SW480 (cell line): ENCODE data around the gene RAB1A.
"Not testable (repeated sequence)": the region's sequence is repeated elsewhere in the genome, so short reads cannot be mapped to it uniquely, and the experiment has no call there.

Experiments
- DNase-seq: peaks from one replicate; pipeline ENCODE4 v3.0.0-alpha.2; 2016; ENCODE audit warnings: low spot score

Gene RAB1A

DNA sequence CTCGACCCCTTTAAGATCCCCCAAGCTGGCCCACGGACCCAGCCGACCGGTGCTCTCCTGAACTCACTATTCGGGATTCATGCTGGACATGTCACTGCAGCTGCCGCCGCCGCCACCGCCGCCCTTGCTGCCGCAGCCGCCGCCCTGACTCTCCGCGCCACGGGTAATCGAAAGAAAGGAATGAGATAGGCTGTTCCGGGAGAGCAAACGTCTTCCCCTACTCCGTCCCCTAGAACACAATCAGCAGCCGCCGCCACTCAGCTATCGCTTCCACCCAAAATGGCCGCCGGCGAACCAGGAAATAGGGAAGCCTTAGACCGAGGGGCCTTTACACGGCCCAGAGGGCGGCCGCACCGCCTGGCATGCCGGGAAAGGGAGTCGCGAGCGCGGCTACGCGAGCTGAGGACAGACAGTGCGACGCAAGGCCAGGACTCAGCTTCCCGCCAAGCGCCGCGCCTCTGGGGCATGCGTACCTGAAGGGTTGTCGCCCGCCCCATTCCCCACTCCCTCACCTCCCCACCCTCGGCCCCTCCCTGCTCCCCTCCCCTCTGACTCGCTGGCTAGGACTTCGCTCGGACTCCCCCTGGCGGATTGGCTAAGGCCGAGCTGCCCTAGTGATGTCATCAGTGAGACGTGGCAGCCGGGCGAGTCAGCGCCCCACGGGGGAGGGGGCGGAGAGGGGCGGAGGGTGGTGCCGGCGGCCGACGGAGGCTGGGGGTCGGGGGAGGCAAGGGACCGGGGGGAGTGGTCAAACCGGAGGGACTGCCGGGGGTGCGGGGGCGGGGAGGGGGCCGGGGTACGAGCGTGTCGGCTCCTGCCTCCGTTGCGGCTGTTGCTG, at the start of gene RAB1A:
TSS of gene RAB1A (minus strand) at position 281 of the 838 bp plus-strand sequence. CDS start at position 90, 191 bp downstream.
- DNase-seq, result peak; percentile 99

DNA sequence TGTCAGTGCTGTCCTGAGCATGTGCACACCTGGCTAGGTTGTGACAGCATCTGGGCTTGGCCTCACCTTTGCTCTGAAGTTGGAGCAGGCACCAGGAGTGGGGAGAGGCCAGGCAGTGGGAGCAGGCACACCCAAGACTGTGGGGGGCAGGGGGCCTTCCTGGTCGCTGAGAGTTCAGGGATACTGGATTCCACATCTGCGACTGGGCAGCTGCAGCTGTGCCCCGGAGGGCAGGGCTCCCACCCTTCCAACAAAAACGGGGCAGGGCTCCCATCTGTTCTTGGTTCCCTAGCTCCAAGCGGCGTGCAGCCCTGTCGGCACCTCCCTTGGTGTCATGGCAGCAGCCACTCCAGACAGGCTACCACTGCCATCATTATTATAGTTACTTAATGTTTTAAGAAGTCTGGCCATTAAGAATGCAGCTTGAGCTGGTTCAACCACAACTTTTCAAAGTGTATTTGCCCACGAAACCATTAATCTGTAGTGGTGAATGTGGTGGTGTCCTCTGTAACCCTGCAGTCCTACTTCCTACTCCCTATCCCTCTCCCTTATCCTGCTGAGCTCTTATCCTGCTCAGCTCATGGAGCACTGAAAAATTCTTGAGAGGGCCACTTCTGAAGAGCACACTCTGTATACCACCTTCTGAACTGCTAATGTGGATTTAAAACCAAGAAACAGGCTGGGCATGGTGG, 48.0 kb upstream of the RAB1A start:
- peak; percentile 34 for DNase-seq

DNA sequence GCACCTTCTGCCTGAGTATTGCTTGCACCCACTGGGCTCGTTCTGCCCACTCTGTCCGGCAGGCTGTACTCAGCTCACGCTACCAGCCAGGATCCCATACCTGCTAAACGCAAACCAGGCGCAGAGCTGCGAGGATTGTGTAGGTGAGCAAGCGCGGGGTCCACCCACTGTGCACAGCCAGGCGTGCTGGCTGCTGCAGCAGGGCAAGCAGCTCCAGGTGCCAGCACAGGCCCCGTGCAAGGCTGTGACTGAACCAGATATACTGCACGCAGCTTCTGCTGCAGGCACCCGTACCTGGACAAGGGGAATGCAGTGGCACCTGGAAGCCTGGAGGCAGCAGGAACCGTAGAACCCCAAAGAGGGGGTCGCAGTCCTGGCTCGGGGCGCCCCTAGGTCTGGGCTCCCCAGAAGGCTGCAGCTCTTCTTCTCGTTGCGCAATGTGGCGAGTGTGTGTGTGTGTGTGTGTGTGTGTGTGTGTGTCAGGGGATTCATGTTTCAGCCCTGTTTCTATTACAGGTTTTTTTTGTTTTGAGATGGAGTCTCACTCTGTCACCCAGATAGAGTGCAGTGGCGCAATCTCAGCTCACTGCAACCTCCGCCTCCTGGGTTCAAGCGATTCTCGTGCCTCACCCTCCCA, 46.1 kb upstream of the RAB1A start:
- no peak for DNase-seq

DNA sequence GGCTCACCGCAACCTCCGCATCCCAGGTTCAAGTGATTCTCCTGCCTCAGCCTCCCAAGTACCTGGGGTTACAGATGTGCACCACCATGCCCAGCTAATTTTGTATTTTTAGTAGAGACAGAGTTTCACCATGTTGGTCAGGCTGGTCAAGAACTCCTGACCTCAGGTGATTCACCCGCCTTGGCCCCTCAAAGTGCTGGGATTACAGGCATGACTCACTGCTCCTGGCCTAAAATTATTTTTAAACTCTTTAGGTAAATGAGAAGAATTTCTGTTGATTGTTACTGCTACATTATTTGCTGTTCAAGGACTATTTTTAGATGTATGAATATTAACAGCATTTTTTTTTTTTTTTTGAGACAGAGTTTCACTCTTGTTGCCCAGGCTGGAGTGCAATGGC, 44.1 kb upstream of the RAB1A start:
- not testable (repeated sequence) for DNase-seq

DNA sequence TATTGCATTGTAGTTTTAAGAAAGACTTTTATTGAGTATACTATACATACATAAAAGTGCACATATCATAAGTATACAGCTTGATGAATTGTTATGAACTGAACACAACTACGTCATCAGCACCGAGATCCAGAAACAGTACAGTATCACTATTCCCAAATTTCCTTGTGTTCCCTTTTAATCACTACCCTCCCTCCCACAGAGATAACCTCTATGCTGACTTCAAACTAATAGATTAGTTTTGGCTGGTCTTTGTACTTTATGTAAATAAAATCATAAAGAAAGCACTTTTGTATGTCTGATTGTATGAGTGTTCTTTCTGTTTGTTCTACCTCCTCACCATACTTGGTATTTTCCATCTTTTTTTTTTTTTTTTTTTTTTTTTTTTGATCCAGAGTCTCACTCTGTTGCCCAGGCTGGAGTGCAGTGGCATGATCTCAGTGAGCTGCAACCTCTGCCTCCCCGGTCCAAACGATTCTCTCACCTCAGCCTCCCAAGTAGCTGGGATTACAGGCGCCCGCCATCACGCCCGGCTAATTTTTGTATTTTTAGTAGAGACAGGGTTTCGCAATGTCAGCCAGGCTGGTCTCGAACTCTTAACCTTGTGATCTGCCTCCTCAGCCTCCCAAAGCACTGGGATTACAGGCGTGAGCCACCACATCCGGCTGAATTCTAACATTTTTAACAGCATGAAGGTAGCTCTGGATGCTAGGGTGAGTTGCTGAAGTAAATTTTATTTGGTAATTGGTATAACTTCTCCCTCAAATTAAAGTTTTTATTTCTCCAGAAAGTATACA, 43.3 kb upstream of the RAB1A start:
- no peak for DNase-seq

DNA sequence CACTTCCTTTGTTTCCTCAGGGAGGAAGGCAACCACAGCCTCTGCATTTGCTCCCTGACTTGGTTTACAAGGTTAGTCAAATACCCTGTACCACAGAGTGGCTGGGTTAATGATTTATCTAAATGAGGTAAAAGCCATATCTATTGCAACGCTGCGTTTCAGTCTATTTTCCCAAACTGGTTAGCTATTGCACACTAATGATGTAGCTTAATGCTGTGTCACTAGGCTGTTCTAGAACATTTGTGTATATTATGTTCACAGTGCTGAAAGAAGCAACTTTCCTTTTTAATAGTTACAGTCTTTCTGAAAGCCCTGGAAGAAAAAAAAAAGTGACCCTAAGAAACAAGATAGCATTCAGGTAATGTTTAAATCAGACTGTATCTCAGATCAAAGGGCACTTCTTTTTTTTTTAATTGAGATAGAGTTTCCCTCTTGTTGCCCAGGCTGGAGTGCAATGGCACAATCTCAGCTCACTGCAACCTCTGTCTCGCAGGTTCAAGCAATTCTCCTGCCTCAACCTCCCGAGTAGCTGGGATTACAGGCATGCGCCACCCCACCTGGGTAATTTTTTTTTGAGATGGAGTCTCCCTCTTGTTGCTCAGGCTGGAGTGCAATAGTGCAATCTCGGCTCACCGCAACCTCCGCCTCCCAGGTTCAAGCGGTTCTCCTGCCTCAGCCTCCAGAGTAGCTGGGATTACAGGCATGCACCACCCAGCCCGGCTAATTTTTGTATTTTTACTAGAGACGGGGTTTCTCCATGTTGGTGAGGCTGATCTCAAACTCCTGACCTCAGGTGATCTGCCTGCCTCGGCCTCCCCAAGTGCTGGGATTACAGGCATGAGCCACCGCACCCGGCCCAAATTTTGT, 40.9 kb upstream of the RAB1A start:
- DNase-seq, result peak; percentile 17

DNA sequence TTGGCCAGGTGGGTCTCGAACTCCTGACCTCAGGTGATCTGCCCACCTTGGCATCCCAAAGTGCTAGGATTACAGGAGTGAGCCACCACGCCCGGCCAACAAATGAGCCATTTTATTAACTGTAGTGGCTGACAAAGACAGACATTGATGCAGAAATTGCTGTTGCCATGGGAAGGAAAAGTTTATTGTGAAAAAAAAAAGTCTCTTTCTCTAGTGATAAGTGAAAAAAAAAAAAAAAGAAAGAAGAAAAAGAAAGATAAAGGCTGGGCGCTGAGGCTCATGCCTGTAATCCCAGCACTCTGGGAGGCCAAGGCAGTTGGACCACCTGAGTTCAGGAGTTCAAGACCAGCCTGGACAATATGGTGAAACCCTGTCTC, 39.8 kb upstream of the RAB1A start:
- DNase-seq, result no peak

DNA sequence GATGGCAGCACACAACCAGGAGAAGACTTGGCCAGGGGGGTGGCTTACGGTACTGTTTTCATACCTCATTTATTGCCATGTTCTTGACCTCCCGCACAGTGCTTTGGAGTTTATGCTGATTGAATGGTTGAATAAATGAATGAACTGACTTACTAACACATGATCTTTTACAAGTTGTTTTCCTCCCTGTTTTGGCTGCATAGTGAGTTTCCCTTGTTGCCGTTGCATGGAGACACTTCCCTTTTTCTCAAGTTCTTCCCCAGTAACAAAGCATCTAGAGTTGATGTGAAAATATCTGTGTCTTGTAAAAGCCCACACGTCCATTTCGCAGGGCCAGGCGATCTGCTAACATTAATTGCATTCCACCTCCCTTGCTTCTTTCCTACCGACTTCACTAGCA, 35.7 kb upstream of the RAB1A start:
- no peak for DNase-seq

DNA sequence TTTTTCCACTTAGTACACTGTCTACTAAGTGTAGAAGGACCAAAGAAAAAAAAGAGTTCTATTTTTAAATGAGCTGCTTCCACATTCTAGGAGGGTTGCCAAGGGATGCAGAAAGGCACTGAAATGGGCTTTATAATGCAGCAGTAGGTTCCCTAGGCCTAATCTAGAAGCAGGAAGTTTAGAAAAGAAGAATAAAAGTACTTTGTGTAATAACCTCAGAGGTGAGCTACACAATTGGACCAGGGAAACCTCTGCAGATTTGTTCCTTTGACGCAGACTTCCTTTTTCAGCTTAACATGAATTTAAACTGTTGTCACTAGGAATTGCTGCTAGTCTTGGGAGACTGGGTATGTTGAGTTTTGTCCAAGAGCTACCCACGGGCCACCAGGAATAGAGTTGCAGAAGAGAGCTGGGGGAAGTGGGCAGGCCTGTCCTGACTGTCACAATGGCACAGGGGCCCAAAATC, 34.6 kb upstream of the RAB1A start:
- no peak for DNase-seq

DNA sequence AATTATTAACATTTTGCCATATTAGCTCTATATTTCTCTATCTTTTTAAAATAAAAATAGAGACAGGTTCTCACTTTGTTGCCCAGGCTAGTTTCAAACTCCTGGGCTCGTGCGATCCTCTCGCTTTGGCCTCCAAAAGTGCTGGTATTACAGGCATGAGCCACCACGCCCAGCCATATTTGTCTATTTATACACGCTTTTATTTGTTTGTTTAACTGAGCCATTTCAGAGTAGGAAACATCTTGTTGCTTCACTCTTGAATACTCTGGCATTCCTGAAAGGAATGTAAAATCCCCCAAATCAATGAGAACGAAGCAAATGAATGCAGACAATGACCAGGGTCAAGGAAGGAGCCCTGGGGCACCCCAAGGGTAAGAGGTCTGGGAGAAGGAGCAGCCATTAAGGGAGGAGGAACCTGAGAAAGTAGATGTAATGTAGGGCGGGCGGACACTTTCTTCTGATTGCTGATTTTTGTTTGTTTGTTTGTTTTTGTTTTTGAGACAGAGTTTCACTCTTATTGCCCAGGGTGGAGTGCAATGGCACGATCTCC, 31.7 kb upstream of the RAB1A start:
- no peak for DNase-seq

DNA sequence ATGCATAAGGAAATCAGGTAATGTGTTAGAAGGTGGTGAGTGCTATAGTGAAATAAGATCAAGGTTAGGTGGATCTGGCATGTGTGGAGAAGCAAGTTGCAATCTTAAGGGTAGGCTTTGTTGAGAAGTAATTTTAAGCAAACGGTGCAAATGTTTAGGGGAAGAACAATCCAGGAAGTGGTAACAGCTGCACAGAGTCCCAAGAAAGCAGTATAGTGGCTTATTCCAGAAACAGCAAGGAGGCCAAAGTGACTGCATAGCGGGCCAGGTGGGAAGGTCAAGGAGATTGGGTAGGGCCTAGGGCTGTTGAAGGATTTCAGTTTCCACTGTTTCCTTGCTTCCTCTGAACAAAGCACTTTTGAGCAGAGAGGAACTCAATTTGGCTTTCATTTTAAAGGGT, 30.0 kb upstream of the RAB1A start:
- DNase-seq, result no peak

DNA sequence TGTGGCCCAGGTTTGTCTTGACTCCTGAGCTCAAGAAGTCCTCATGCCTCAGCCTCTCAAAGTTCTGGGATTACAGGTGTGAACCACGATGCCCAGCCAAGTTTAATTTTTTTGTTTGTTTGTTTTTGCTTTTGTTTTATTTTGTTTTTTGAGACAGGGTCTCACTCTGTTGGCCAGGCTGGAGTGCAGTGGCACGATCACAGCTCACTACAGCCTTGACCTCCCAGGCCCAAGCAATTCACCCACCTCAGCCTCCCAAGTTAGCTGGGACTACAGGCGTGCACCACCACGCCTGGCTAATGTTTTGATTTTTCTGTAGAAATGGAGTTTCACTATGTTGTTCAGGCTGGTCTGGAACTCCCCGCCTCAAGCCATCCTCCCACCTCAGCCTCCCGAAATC, 29.4 kb upstream of the RAB1A start:
- no peak for DNase-seq

DNA sequence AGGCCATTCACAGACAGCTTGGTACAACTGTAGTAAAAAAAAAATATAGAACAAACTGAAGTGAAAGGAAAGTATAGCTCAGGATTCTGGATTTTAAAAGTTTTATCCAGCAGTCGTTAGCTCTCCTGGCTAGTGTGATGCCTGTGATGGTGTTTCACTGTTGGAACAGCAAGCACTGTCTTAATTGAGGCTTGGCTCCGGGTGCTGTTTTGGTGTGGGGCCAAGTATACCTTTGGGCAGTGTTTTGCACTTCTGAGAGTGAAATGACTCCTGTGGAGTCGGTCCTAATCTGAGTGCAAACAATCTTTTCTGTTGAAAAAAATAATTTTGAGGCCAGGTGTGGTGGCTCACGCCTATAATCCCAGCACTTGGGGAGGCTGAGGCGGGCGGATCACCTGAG, 28.7 kb upstream of the RAB1A start:
- DNase-seq, result no peak

DNA sequence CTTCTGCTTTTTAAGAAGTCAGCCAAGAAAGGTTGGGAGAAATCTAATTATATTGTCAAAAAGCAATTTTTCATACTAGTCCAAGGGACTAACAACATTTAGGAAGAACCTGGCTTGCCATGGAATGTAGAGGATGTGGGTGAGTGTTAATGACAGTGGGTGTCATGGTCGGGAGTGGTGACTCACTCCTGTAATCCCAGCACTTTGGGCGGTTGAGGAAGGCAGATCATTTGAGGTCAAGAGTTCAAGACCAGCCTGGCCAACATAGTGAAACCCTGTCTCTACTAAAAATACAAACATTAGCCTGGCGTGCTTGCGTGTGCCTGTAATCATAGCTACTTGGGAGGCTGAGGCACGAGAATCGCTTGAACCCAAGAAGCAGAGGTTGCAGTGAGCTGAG, 27.9 kb upstream of the RAB1A start:
- not testable (repeated sequence) for DNase-seq

DNA sequence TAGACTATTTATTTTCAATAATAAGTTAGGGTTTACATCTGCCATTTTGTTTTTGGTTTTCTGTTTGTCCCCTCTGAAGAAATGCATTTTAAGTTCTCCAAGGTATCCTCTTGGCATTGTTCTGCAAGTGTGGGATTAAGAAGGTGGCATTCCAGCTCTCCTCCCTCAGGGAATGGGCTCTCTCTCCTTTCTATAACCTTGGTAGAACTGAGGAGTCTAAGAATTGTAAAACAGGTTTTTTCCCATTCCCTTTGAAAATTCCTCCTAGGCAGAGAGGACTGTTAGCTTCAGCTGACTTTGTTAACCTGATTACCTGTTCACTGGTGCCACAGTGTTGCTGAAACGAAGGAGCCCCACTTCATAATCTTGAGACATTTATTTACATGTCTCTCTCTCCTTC, 26.1 kb upstream of the RAB1A start:
- DNase-seq, result no peak

DNA sequence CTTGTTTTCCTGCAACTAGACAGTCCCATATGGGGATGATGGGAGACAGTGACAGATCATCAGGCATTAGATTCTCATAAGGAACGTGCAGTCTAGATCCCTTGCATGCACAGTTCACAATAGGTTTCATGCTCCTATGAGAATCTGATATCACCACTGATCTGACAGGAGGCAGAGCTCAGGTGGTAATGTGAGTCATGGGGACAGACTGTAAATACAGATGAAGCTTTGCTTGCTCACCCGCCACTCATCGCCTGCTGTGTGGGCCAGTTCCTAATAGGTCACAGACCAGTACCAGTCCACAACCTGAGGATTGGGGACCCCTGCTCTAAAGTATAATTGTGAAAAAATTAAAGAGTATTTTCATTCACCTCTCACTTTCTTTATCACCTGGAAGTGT, 23.6 kb upstream of the RAB1A start:
- no peak for DNase-seq

DNA sequence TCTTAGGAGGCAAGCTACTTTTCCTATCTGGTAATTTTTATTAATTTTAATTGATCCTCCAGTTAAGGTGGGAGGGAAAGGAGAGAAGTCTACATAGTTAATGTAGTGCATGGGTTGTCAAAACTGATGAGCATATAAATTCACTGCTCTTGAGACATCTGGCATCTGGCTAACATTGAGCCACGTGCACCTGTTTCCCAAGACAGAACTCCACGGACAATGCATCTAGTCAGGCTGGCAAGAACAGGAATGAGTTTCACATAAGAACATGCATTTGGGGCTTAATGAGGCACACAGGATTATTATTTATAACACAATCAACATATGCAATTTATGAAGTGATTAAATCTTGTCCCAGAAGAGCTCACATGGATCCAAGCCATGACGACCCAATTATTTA, 16.2 kb upstream of the RAB1A start:
- DNase-seq, result no peak

DNA sequence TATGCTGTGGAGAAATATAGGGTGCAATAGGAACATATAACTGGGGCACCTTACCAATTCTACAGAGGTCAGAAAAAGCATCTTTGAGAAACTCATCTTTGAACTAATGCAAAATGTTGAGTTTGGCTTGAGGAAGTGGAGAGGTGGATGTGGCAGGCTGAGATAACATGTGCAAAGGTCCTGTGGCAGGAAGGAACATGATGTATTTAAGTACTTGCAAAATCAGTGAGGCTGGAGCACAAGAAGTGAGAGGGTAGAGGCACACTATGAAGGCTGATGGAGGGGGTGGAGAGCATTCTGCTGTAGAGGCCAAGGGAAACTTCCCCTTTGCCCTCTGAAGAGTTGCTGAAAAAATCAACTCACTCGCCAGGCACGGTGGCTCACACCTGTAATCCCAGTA, 14.7 kb upstream of the RAB1A start:
- no peak for DNase-seq

DNA sequence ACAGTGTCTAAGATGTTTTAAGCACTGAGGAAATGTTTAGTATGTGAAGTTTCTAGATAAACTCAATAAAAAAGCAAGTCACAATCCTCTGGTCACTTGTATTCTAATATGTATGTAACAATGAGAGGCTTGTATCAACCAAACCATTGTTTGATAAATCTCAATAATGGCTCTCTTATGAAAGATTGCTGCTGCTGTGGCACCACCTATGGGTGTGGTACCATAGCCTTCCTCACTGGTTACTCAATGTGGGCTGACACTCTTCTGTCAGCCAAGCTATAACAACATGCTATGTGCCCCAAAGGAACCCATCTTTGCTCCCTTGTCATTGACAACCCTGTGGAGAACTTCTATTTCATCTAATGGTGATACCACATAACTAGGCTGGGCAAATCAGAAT, 12.6 kb upstream of the RAB1A start:
- peak; percentile 64 for DNase-seq

DNA sequence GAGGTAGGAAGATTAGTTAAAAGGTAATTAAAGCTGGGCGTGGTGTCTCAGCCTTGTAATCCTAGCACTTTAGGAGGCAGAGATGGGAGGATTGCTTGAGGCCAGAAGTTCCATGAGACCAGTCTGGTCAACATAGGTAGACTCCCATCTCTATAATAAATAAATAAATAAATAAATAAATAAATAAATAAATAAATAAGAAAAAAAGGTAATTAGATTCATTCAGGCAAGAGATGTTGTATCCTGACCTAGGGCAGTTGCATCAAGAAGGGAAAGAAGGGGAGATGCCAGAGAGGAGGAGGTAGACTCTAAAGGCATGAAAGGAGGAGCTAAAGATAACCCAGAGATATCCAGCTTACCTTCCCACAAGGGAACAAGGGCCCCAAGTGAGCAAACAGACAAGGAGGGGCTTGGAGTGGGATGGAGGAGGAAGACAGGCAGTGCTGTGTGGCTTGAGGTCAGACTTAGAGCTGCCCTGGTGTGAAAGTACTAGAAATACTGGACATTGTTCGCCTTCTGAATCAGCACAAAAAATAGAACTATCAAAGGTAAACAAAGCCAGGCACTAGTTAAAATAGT, 7.4 kb upstream of the RAB1A start:
- no peak for DNase-seq

DNA sequence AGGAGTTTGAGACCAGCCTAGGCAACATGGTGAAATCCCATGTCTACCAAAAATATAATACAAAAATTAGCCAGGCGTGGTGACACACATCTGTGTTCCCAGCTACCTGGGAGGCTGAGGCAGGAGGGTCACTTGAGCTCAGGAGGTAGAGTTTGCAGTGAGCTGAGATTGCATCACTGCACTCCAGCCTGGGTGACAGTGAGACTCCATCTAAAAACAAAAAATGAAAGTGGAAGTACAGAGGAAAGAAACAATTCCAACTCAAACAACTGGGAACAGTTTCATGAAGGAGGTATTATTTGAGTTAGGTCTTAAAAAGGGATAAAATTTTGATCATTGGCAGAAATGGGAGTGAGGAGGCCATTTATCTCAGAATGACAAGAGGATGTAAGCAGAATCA, 6.3 kb upstream of the RAB1A start:
- no peak for DNase-seq
